Measurements from ENCODE around the gene GPC1.

GRCh38 chr2:240390091-240391073, 45.1 kb upstream of the GPC1 start:
- TF ChIP-seq EP300 (IDR thresholded peaks at IDR 0.05) (no peak), POLR2A (IDR thresholded peaks at IDR 0.05) (no peak)
- TF ChIP-seq, protein P1, sequence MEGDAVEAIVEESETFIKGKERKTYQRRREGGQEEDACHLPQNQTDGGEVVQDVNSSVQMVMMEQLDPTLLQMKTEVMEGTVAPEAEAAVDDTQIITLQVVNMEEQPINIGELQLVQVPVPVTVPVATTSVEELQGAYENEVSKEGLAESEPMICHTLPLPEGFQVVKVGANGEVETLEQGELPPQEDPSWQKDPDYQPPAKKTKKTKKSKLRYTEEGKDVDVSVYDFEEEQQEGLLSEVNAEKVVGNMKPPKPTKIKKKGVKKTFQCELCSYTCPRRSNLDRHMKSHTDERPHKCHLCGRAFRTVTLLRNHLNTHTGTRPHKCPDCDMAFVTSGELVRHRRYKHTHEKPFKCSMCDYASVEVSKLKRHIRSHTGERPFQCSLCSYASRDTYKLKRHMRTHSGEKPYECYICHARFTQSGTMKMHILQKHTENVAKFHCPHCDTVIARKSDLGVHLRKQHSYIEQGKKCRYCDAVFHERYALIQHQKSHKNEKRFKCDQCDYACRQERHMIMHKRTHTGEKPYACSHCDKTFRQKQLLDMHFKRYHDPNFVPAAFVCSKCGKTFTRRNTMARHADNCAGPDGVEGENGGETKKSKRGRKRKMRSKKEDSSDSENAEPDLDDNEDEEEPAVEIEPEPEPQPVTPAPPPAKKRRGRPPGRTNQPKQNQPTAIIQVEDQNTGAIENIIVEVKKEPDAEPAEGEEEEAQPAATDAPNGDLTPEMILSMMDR (IDR thresholded peaks at IDR 0.05): no peak

Data from tibial nerve (tissue), 4 donors.